ENCODE results near the gene FN3KRP.
"Not testable (repeated sequence)": the region's sequence is repeated elsewhere in the genome, so short reads cannot be mapped to it uniquely, and the experiment has no call there.

The FN3KRP gene

DNA sequence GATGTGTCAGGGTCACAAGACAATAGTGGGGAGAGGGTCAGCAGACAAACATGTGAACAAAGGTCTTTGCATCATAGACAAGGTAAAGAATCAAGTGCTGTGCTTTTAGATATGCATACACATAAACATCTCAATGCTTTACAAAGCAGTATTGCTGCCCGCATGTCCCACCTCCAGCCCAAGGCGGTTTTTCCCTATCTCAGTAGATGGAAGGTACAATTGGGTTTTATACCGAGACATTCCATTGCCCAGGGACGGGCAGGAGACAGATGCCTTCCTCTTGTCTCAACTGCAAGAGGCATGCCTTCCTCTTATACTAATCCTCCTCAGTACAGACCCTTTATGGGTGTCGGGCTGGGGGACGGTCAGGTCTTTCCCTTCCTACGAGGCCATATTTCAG is 28.2 kb downstream of the FN3KRP start:
- not testable (repeated sequence) for H3K27me3 Mint-ChIP-seq, H3K4me1 Mint-ChIP-seq, H3K4me3 Mint-ChIP-seq, H3K9me3 Mint-ChIP-seq, H3K27ac Mint-ChIP-seq
- H3K36me3 Mint-ChIP-seq: peaks cover 18% of the 10 kb centered on the region

DNA sequence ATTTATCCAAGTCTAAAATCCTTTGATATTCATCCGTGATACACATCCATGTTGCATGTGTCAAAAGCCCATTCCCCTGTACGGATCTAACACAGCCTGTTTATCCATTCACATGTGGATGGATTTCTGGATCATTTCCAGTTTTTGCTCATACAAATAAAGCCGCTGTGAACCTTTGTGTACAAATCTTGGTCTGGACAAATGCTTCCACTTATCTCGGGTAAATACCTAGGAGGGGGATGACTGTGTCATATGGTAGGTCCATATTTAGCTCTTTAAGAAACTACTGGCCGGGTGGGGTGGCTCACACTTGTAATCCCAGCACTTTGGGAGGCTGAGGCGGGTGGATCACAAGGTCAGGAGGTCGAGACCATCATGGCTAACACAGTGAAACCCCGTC is 29.0 kb downstream of the FN3KRP start:
- H3K4me1 Mint-ChIP-seq: no peaks in the 10 kb centered on the region
- no peak overlapping the region for H3K4me3 Mint-ChIP-seq
- peaks cover 13% of the 10 kb centered on the region for H3K36me3 Mint-ChIP-seq
- H3K9me3 Mint-ChIP-seq: no peaks in the 10 kb centered on the region
- H3K27me3 Mint-ChIP-seq: no peaks in the 10 kb centered on the region
- H3K27ac Mint-ChIP-seq: no peak overlapping the region

DNA sequence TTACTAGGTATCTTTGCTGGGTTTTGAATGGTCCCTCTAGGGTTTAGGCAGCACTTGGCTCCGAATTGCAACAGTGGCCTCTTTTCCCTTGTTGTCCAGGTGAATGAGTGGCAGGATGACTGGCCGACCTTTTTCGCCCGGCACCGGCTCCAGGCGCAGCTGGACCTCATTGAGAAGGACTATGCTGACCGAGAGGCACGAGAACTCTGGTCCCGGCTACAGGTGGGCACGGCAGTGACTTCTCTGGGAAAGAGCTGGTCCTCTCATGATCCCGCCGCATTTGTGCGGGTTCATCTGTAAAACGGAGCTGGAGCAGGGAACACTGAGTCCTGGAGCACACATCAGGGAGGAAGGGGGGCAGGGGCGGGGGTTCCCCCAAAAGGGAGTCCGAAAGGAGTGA is 32.2 kb downstream of the FN3KRP start:
- no peak overlapping the region for H3K27ac Mint-ChIP-seq
- H3K4me3 Mint-ChIP-seq: no peak overlapping the region
- H3K4me1 Mint-ChIP-seq: peaks cover 13% of the 10 kb centered on the region
- no peaks in the 10 kb centered on the region for H3K36me3 Mint-ChIP-seq
- H3K9me3 Mint-ChIP-seq: no peaks in the 10 kb centered on the region
- no peaks in the 10 kb centered on the region for H3K27me3 Mint-ChIP-seq

DNA sequence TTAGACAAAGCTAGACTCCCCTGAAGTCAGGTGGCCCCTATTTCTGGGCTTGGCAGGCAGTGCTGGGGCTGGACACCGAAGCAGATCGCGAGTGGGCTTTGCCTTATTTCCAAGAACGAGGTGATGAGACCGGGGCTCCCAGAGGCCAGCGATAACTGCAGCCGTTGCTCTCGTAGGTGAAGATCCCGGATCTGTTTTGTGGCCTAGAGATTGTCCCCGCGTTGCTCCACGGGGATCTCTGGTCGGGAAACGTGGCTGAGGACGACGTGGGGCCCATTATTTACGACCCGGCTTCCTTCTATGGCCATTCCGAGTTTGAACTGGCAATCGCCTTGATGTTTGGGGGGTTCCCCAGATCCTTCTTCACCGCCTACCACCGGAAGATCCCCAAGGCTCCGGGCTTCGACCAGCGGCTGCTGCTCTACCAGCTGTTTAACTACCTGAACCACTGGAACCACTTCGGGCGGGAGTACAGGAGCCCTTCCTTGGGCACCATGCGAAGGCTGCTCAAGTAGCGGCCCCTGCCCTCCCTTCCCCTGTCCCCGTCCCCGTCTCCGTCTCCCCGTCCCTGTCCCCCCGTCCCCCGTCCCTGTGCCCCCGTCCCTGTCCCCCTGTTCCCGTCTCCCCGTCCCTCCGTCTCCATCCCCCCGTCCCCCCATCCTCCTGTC is 33.9 kb downstream of the FN3KRP start:
- peak overlapping the region; percentile 70 for H3K27ac Mint-ChIP-seq

DNA sequence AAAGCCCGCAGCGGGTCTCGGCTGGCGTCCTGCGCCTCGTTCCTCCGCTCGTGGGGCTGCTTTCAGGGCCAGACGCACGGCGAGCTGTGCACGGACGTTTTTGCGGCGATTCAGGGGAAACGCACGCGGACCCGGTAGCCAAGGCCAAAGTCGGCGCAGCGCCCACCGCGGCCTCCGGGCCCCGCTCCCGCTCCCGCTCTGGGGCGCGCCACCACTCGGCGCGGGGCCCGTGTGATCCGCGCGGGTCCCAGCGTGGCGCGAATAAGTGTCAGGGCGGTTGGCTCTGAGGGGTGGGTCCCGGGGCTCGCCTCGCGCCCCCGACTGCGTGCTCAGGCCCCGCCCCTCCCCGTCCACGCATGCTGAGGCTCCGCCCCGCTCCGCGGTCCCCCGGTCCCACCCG is 34.7 kb downstream of the FN3KRP start:
- H3K4me1 Mint-ChIP-seq: peaks cover 31% of the 10 kb centered on the region
- no peaks in the 10 kb centered on the region for H3K9me3 Mint-ChIP-seq
- no peaks in the 10 kb centered on the region for H3K27me3 Mint-ChIP-seq
- no peak overlapping the region for H3K27ac Mint-ChIP-seq
- no peak overlapping the region for H3K4me3 Mint-ChIP-seq
- H3K36me3 Mint-ChIP-seq: no peaks in the 10 kb centered on the region

More for the DNA sequence above, 33.9 kb downstream of the FN3KRP start:
- Mint-ChIP-seq H3K4me3 (peak overlapping the region; percentile 73), H3K36me3 (no peaks in the 10 kb centered on the region), H3K9me3 (no peaks in the 10 kb centered on the region), H3K27me3 (no peaks in the 10 kb centered on the region), H3K4me1 (peaks cover 27% of the 10 kb centered on the region)

DNA sequence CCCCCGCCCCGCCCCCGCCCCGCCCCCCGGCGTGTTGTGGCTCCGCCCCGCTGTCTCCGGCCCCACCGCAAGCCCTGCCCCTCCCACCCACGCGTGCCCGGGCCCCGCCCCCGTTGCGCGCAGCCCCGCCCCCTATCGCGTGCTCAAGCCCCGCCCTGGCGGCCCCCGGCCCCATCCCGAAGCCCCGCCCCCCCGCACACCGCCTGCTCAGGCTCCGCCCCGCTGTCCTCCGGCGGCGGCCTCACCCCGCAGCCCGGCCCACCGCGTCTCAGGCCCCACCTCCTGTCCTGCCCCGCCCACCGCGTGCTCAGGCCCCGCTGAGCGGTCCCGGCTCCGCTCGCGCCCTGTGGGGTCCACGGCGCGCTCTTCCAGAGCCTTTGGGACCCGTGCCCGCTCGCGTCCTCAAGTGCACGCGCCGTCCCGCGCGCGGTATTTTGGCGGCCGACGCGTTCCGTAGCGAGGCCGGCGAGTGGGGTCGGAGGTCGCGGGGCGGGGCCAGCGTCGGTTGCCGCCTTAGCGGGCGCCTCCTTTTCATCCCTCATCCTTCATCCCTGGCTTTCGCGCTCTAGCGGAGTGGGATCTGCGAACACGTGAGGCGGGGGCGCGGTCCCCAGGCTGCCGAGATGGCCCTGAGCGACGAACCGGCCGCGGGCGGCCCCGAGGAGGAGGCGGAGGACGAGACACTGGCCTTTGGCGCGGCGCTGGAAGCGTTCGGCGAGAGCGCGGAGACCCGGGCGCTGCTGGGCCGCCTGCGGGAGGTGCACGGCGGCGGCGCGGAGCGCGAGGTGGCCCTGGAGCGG is 35.3 kb downstream of the FN3KRP start, which contains the start of gene TBCD:
Gene TBCD, plus strand, starts transcription at position 495 of the 800 bp plus-strand sequence. Its CDS starts 129 bp downstream, at position 624.
- Mint-ChIP-seq H3K27me3 (no peaks in the 10 kb centered on the region), H3K27ac (peak within 1 kb of the TSS; percentile 24), H3K36me3 (no peaks in the 10 kb centered on the region), H3K4me1 (peaks cover 31% of the 10 kb centered on the region), H3K4me3 (peak within 1 kb of the TSS; percentile 88), H3K9me3 (no peaks in the 10 kb centered on the region)

DNA sequence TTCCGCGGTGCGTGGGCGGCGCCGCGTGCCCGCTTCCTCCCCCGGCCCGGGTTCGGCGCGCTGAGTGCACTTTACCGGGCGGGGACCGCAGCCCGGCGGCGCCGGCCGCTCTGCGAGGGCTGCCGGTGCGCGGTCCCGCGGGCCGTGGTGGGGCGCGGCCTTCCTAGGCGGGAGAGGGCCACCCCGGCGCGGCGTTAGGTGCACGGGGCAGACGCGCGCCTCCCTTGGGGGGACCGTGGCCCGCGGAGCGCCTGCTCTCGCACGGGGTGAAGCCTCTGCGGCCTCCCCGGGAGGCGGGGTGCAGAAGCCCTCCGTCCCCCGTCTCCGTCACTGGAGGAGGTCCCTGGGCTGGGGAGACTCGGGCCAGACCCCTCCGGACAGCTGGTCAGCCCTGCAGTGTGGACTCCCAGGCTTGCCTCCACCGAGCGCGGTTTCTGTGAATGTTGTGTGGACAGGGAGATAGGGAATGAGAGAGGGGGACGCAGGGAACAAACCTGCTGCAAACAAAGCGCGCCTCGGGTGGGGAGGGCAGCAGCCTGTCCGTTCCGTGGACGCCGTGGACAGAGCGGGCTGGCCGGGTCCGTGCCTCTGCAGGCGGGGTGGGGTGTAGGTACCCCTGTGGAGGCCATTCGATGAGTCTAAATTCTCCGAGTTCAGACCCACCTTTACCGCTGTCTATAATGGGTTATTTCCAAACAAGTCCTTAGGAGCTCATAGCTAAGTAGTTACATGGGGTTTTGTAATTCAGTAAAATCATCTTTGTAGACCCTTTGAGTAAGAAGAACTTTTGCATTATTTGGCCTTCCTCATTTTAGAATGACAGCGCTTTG is 36.1 kb downstream of the FN3KRP start:
- H3K9me3 Mint-ChIP-seq: no peaks in the 10 kb centered on the region
- H3K36me3 Mint-ChIP-seq: no peaks in the 10 kb centered on the region
- H3K4me1 Mint-ChIP-seq: peaks cover 31% of the 10 kb centered on the region
- peak overlapping the region; percentile 88 for H3K4me3 Mint-ChIP-seq
- H3K27ac Mint-ChIP-seq: peak overlapping the region; percentile 24
- H3K27me3 Mint-ChIP-seq: no peaks in the 10 kb centered on the region

DNA sequence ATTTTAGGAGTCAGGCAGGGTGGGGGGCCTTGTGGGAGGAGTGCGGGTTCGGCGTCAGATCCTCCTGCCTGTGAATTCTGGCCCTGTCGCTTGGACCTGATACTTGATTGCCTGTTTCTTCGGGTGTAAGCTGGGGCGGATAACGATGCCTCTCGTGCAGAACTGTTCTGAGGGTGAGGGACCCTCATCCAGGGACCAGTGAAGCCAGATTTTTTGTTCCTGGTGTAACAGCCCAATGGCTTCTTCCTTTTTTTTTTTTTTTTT is 36.6 kb downstream of the FN3KRP start:
- Mint-ChIP-seq H3K4me1 (peaks cover 31% of the 10 kb centered on the region), H3K27me3 (no peaks in the 10 kb centered on the region), H3K4me3 (peak overlapping the region; percentile 88), H3K36me3 (no peaks in the 10 kb centered on the region), H3K9me3 (no peaks in the 10 kb centered on the region), H3K27ac (no peak overlapping the region)

DNA sequence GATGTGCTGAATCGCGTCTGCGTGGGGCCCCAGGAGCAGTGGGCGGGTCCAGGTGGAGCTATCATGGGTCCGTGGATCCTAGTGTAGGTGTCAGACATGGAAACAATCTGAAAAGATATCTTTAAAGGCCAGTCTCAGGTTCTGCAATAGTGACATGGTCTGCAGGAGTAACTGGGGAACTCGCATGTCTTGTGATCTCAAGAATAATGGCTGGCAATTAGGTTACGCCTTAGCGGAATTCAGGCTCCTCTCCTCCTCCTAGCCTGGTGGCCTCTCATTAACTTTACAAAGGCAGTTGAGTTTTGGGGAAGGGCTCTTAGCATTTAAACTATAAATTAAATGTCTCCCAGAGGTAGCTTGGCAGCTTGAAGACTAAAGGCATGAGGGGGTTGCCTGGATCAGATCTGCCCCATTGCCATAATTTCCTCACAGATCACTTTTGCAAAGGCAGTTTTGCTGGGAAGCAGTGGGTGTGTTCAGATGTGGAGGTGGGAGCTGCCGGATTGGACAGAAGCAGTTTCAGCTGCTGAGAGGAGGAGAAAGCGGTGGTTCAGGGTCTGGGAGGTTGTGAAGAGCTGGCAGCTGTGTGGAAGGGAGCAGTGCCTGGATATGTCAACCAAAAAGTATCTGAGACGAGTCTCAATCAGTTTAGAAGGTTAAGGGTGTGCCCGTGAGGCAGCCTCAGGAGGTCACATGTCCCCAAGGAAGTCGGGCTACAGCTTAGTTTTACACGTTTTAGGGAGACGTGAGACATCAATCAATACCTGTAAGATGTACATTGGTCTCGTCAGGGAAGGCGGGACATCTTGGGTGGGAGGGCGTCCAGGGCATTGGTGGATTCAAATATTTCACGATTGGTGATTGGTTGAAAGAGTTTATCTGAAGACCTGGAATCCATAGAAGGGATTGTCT is 38.0 kb downstream of the FN3KRP start:
- no peaks in the 10 kb centered on the region for H3K36me3 Mint-ChIP-seq
- H3K4me1 Mint-ChIP-seq: peaks cover 31% of the 10 kb centered on the region
- H3K4me3 Mint-ChIP-seq: peak overlapping the region; percentile 30
- H3K27me3 Mint-ChIP-seq: no peaks in the 10 kb centered on the region
- H3K9me3 Mint-ChIP-seq: no peaks in the 10 kb centered on the region
- peak overlapping the region; percentile 65 for H3K27ac Mint-ChIP-seq

DNA sequence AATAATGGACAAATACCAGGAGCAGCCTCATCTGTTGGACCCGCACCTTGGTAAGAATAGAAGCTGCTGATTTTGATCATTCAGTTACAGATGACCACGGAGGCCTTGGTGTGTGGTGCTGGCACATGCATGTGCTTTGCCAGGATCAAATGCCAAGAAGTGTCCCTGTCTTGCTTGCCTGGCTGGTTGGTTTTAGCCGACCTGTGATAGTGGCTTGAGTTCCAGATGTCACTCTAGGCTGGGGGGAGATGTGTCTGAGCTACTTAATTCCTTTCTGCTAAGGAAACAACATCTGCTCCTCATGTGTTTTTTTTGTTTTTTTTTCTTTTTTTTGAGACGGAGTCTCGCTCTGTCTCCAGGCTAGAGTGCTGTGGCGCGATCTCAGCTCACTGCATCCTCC is 39.7 kb downstream of the FN3KRP start:
- Mint-ChIP-seq H3K4me1 (peaks cover 35% of the 10 kb centered on the region), H3K36me3 (peaks cover 2% of the 10 kb centered on the region), H3K4me3 (no peak overlapping the region), H3K9me3 (no peaks in the 10 kb centered on the region), H3K27me3 (no peaks in the 10 kb centered on the region), H3K27ac (no peak overlapping the region)

DNA sequence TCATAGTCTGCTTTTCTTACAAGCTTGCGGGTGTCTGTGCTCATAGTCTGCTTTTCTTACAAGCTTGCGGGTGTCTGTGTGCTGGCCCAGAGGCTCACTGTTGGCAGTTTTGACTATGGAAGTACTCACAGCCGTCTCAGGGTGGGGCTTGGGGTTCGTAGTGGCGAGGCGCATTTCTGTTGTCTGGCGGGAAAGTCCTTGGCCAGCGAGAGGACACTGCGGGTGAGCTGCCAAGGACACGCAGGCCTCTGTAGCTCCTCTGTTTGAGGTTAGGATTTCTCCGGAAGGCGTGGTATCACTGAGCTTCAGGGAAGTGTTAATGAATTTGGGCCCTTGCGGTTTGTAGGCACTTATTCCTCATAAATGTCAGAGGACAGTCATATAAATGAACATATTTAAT is 48.9 kb downstream of the FN3KRP start:
- no peaks in the 10 kb centered on the region for H3K9me3 Mint-ChIP-seq
- no peak overlapping the region for H3K4me3 Mint-ChIP-seq
- no peak overlapping the region for H3K27ac Mint-ChIP-seq
- H3K36me3 Mint-ChIP-seq: peaks cover 20% of the 10 kb centered on the region
- H3K4me1 Mint-ChIP-seq: peaks cover 17% of the 10 kb centered on the region
- no peaks in the 10 kb centered on the region for H3K27me3 Mint-ChIP-seq

DNA sequence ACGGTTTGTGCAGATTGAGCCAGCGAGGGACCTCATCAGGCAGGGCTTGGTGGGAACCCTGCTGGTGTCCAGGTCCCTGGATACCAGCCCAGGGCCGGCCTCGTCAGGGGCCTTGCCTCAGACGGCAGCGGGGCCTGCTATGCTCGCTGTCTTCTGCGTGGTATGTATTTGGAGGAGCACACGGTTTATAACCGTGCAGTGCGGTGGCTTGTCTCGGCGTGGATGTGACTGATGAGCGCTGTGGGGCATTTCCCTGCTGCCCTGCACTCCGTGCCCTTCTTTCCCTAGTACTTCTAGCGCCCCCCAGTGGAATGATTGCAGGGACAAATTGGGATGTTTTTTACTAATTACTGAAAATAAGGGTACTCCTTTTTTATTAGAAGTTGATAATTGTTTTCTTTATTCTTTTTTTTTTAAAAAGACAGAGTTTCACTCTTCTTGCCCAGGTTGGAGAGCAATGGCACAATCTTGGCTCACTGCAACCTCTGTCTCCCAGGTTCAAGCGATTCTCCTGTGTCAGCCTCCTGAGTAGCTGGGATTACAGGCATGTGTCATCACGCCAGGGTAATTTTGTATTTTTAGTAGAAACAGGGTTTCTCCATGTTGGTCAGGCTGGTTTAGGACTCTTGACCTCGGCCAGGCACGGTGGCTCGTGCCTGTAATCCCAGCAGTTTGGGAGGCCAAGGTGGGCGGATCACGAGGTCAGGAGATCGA is 50.7 kb downstream of the FN3KRP start:
- Mint-ChIP-seq H3K9me3 (no peaks in the 10 kb centered on the region), H3K27ac (no peak overlapping the region), H3K27me3 (no peaks in the 10 kb centered on the region), H3K4me3 (no peak overlapping the region), H3K36me3 (peaks cover 18% of the 10 kb centered on the region), H3K4me1 (peaks cover 19% of the 10 kb centered on the region)

DNA sequence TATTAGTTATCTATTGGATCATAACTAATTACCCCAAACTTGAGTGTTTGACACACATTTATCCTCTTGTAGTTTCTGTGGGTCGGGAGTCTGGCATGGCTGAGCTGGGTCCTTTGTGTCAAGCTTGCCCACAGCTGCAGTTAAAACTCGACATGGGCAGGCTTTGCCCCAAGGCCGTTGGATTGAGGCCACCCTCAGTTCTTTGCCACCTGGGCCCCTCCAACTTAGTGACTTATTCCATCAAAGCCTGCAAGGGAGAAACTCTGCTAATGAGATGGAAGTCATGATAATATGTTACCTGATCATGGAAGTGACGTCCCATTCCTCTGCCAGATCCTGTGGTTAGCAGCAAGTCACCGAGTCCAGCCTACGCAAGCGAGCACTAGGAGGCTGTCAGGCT is 52.5 kb downstream of the FN3KRP start:
- Mint-ChIP-seq H3K4me3 (no peak overlapping the region), H3K27ac (no peak overlapping the region), H3K4me1 (peaks cover 14% of the 10 kb centered on the region), H3K9me3 (no peaks in the 10 kb centered on the region), H3K27me3 (no peaks in the 10 kb centered on the region), H3K36me3 (peaks cover 20% of the 10 kb centered on the region)

DNA sequence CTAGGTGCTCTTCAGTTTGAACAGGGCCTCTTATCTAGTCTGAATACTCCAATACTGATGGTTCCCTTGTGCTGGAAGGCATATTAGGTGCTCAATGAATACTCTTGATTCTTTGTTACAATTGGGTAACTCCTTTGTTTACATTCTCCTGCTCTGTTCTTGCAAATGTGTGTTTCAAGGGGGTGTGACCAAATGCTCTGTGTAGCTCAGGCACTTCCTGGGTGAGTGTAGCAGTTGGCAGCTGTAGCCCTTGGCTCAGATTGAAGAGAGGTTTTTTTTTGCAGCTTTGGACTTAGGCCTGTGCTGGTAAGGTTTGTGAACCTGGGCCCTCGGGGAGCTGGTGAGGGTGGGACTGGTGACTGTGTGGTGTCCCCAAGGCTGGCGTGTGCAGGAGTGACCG is 55.5 kb downstream of the FN3KRP start:
- Mint-ChIP-seq H3K4me1 (peaks cover 15% of the 10 kb centered on the region), H3K27ac (no peak overlapping the region), H3K27me3 (no peaks in the 10 kb centered on the region), H3K4me3 (no peak overlapping the region), H3K36me3 (peaks cover 19% of the 10 kb centered on the region), H3K9me3 (no peaks in the 10 kb centered on the region)

DNA sequence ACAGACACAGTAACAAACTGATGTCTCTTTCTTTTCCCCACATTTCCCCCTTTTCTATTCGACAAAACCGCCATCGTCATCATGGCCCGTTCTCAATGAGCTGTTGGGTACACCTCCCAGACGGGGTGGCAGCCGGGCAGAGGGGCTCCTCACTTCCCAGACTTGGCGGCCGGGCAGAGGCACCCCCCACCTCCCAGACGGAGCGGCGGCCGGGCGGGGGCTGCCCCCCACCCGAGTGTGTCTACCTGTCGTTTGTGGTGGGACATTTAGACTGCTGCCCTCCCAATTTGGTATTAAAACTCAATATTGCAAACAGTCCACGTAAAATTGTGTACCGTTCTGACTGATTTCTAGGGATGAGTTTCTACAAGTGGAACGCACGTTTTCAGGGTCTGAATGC is 58.0 kb downstream of the FN3KRP start:
- H3K9me3 Mint-ChIP-seq, H3K4me3 Mint-ChIP-seq, H3K27ac Mint-ChIP-seq, H3K27me3 Mint-ChIP-seq: not testable (repeated sequence)
- Mint-ChIP-seq H3K36me3 (peaks cover 14% of the 10 kb centered on the region), H3K4me1 (peaks cover 15% of the 10 kb centered on the region)
